ENCODE measurements around the gene CFAP65. TPM values are rescaled to one million over a fixed set of nuclear protein-coding genes. Genes with fewer than 3 reads are reported as not detected.

CFAP65 gene
- total RNA-seq, 4 donors from 2014 or later = under 0.01 to 1.3 (median 0.78) TPM; not detected in 1

DNA sequence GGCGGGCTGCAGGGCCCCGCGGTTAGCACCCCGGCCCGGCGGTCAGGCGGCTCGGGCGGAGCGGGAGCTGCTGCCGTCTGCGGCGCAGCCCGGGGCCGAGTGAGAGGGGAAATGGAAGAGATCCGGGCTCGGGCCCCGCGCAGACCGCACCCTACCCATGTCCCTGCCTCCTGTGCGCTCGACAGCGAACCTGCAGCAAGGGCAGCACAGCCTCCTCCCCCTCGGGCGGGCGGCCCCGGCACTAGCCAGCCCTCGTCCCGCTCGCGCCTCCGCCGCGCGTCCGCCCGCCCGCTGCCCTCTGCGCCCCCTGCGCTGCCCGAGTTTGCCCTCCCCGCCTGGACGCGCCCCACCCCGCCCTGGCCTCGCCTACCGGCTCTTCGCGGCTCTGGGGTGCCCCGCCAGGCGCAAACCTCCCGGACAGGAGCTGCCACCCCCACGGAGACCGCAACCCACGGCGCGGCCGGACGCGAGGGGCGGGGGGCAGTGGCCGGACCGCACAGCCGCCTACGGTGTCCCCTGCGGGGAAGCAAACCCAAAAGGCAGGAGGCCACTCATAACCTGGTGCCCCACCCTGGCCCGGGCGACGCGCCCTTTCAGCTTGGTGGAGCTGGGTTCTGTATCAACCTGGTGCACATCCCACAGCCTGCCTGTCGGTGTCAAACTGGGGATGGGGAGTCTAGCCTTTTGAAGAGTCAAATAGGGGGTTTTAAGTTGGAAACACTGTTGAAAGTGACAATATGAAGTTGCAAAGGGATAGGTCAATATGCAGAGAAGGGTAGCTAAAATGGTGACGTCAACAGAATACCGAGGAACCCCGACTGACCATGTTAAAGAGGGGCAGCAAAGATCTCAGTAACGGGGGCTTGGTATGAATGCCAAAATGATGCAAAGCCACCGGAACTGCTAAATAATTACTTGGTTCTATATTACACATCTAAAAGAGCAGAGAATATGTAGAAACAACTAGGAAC, 19.8 kb upstream of the CFAP65 start, which contains the start of gene IHH:
Gene IHH, minus strand, starts transcription at position 101 of the 971 bp plus-strand sequence. CDS start 454 bp downstream, outside the sequence.
- Histone ChIP-seq H3K4me1 (peaks cover 21 to 36% of the 10 kb centered on the region in 2 donors), H3K4me3 (replicated peaks in 1 of 3) (peak within 1 kb of the TSS in 1 of 3 donors; percentile 17), H3K27me3 (peaks cover 42% of the 10 kb centered on the region), H3K9me3 (no peaks in the 10 kb centered on the region), H3K27ac (no peak within 1 kb of the TSS), H3K36me3 (no peaks in the 10 kb centered on the region)
- TF ChIP-seq, protein P1, sequence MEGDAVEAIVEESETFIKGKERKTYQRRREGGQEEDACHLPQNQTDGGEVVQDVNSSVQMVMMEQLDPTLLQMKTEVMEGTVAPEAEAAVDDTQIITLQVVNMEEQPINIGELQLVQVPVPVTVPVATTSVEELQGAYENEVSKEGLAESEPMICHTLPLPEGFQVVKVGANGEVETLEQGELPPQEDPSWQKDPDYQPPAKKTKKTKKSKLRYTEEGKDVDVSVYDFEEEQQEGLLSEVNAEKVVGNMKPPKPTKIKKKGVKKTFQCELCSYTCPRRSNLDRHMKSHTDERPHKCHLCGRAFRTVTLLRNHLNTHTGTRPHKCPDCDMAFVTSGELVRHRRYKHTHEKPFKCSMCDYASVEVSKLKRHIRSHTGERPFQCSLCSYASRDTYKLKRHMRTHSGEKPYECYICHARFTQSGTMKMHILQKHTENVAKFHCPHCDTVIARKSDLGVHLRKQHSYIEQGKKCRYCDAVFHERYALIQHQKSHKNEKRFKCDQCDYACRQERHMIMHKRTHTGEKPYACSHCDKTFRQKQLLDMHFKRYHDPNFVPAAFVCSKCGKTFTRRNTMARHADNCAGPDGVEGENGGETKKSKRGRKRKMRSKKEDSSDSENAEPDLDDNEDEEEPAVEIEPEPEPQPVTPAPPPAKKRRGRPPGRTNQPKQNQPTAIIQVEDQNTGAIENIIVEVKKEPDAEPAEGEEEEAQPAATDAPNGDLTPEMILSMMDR (IDR thresholded peaks at IDR 0.05) = no peak
- no peak for TF ChIP-seq POLR2A (IDR thresholded peaks at IDR 0.05)
- intact Hi-C loops (cut with DNase I) = no loop called here
- 6 to 8% methylated on average over 6 to 32 of the region's 76 CpGs for WGBS, 2 donors
- DNase-seq = no peak

DNA sequence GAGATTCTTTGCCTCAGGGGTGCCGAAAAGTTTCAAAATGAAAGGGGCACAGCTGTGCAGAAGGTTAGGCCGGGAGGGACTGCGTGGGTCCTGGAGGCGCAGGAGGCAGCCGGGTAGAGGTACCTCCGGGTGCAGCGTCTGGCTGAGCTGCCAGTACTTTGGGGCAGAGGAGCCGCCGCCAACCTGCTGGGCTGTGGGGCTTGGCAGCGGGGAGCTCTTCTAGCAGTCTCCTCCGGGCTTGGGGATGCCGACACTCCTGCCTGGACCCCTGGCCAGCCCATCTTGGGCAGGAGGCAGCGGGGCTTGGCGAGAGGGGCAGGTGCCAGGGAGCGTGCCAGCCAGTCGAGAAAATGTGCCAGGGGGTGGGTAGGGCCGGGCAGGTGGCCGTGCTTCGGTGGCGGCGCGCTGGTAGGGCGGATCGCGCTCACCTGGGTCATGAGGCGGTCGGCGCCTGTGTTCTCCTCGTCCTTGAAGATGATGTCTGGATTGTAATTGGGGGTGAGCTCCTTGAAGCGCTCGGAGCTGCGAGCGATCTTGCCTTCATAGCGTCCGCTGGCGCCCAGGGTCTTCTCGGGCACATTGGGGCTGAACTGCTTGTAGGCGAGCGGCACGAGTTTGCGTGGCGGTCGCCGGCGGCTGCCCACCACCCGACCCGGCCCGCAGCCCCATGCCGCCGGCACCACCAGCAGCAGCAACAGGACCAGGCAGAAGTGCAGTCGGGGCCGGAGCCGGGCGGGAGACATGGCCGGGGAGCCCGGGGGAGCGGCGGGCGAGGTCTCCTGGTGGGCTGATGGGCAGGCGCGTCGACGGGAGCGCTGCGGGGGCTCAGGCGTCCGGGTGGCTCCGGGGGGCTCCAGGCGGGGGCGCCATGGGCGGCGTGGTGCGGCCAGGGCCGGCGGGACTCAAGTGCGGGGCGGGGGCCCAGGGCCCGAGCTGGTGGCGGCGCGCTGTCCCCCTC, 18.7 kb upstream of the CFAP65 start:
- 0 to 2% methylated on average over 8 to 47 of the region's 81 CpGs for WGBS, 2 donors

DNA sequence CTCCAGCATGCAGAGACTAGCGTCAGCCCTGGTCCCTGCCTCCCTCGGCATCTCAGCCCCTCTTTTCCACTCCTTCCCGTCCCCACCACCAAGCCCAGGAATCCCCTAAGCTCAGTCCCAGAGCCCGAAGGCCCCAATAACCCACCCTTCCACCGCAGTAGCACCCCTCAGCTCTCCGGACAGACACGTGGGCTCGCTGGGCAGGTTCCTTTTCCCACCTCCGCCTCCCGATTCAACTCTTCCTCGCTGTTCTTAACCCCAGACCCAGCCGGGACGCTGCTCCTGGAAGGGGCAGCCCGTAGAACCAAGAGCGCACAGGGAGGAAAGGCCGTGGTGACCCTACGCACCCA, 18.0 kb upstream of the CFAP65 start:
- Histone ChIP-seq H3K4me3 (replicated peaks in 1 of 3) (no peak overlapping the region), H3K9me3 (no peaks in the 10 kb centered on the region), H3K36me3 (no peaks in the 10 kb centered on the region), H3K27ac (no peak overlapping the region), H3K27me3 (peaks cover 42% of the 10 kb centered on the region), H3K4me1 (peaks cover 21 to 36% of the 10 kb centered on the region in 2 donors)
- intact Hi-C loops (cut with DNase I) = loop anchor here (5.0 kb wide), 1 partner anchor 238 kb away; no protein-coding TSS in a partner anchor
- DNase-seq = no peak
- TF ChIP-seq POLR2A (IDR thresholded peaks at IDR 0.05) = no peak
- TF ChIP-seq, protein P1 (IDR thresholded peaks at IDR 0.05) = no peak
- 3 to 7% methylated on average over 12 to 16 of the region's 17 CpGs for WGBS, 2 donors

More for the DNA sequence above, 18.7 kb upstream of the CFAP65 start:
- no peak for TF ChIP-seq POLR2A (IDR thresholded peaks at IDR 0.05)
- TF ChIP-seq, protein P1 (IDR thresholded peaks at IDR 0.05) = no peak
- intact Hi-C loops (cut with DNase I) = loop anchor here (5.0 kb wide), 1 partner anchor 237 kb away; no protein-coding TSS in a partner anchor
- H3K4me3 ChIP-seq (replicated peaks in 1 of 3) = peak overlapping the region in 1 of 3 donors; percentile 17
- peaks cover 21 to 36% of the 10 kb centered on the region in 2 donors for H3K4me1 ChIP-seq
- no peak overlapping the region for H3K27ac ChIP-seq
- no peak for DNase-seq
- peaks cover 42% of the 10 kb centered on the region for H3K27me3 ChIP-seq
- no peaks in the 10 kb centered on the region for H3K36me3 ChIP-seq
- H3K9me3 ChIP-seq = no peaks in the 10 kb centered on the region

DNA sequence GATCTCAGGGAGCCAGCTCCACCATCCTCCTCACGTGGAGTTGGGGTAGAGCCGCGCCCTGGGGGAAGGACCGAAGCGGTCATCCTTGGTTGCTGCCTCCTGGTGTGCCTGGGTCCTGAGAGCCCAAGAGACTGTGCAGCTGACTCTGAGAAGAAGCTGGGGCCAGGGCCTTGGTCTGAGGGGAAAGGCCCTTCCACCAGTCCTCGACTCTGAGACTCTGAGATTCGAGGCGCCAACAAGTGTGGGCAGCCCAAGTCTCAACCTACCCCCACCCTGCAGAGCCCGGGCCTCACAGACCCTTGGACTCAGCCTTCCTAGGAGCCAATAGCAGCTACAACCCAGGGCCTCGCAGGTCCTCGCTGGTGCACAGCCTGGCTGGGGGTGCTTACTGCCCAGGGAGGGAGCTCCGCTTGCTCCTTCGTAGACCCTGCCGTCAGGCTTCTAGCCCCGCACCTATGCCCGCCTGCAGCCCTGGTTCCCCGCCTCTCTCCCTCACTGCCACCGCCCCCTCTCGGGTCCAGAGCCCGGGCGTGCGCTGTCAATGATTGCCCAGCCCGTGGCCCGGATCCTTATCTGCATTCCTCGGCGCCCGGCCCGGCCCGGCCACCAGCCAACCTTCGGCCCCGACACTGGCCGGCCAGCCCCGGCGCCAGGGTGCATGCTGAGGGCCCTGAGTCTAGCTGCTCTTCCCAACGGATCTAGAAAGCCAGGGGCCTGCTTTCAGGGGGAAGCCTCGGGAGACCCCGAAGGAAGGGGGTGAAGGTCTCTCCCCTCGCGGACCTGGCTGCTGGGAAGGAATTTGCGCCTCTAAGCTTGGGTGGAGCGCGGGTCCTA, 17.4 kb upstream of the CFAP65 start:
- Histone ChIP-seq H3K9me3 (no peaks in the 10 kb centered on the region), H3K27ac (no peak overlapping the region), H3K36me3 (no peaks in the 10 kb centered on the region), H3K4me3 (replicated peaks in 1 of 3) (no peak overlapping the region), H3K27me3 (peaks cover 42% of the 10 kb centered on the region), H3K4me1 (peaks cover 21 to 36% of the 10 kb centered on the region in 2 donors)
- intact Hi-C loops (cut with DNase I) = loop anchor here (5.0 kb wide), 1 partner anchor 239 kb away; no protein-coding TSS in a partner anchor
- WGBS, 2 donors = 2 to 6% methylated on average over 10 to 26 of the region's 42 CpGs
- TF ChIP-seq, protein P1 (IDR thresholded peaks at IDR 0.05) = no peak
- TF ChIP-seq POLR2A (IDR thresholded peaks at IDR 0.05) = no peak
- peak; percentile 54 to 64 for DNase-seq
